ENCODE results near the gene RIN3.
"Not testable (repeated sequence)": the region's sequence is repeated elsewhere in the genome, so short reads cannot be mapped to it uniquely, and the experiment has no call there.

DNA sequence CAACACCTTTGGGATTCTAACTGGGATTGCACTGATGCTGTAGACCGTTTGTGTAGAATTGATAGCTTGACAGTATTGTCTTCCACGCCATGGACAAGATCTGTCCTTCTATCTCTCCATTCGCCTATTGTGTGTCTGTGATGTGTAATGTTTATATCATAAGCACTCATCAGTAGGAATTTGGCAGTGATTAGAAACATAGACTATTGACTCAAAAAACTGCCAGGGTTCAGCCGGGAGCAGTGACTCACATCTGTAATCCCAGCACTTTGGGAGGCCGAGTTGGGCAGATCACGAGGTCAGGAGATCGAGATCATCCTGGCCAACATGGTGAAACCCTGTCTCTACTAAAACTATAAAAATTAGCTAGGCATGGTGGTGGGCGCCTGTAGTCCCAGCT, 22.6 kb downstream of the RIN3 start:
- TF ChIP-seq, protein P1, sequence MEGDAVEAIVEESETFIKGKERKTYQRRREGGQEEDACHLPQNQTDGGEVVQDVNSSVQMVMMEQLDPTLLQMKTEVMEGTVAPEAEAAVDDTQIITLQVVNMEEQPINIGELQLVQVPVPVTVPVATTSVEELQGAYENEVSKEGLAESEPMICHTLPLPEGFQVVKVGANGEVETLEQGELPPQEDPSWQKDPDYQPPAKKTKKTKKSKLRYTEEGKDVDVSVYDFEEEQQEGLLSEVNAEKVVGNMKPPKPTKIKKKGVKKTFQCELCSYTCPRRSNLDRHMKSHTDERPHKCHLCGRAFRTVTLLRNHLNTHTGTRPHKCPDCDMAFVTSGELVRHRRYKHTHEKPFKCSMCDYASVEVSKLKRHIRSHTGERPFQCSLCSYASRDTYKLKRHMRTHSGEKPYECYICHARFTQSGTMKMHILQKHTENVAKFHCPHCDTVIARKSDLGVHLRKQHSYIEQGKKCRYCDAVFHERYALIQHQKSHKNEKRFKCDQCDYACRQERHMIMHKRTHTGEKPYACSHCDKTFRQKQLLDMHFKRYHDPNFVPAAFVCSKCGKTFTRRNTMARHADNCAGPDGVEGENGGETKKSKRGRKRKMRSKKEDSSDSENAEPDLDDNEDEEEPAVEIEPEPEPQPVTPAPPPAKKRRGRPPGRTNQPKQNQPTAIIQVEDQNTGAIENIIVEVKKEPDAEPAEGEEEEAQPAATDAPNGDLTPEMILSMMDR (IDR thresholded peaks at IDR 0.05), result not testable (repeated sequence)
- not testable (repeated sequence) for TF ChIP-seq POLR2A (IDR thresholded peaks at IDR 0.05)
